NCI-H526 (cell line): ENCODE measurements around the gene ZNHIT1.
"Not testable (repeated sequence)": the region's sequence is repeated elsewhere in the genome, so short reads cannot be mapped to it uniquely, and the experiment has no call there.

ENCODE experiments used
- DNase-seq, 2 experiments: peaks; one replicate each; lab custom pipeline; 2025; lab: John Stamatoyannopoulos, UW

The ZNHIT1 gene

GRCh38 chr7:101186844-101187428, 31.0 kb upstream of the ZNHIT1 start:
- no peak for DNase-seq

GRCh38 chr7:101189109-101189508, 28.9 kb upstream of the ZNHIT1 start:
- no peak for DNase-seq

GRCh38 chr7:101195884-101196283, 22.1 kb upstream of the ZNHIT1 start:
- no peak for DNase-seq

GRCh38 chr7:101197991-101198390, 20.0 kb upstream of the ZNHIT1 start:
- no peak for DNase-seq

GRCh38 chr7:101198476-101198875, 19.5 kb upstream of the ZNHIT1 start:
- DNase-seq: no peak

GRCh38 chr7:101199522-101199921, 18.4 kb upstream of the ZNHIT1 start:
- not testable (repeated sequence) for DNase-seq

GRCh38 chr7:101200504-101200861, 17.5 kb upstream of the ZNHIT1 start:
- no peak for DNase-seq

- DNase-seq: no peak
These were observed 16.9 kb upstream of the ZNHIT1 start, which contains the start of gene MOGAT3 for GRCh38 chr7:101200862-101201599. Gene MOGAT3 (minus strand): TSS chr7:101201036. CDS start chr7:101200854, 182 bp downstream.

GRCh38 chr7:101201695-101202602, 16.0 kb upstream of the ZNHIT1 start:
- DNase-seq: peak in 1 of 2 experiments; percentile 43

- no peak for DNase-seq
These were observed 15.4 kb upstream of the ZNHIT1 start for GRCh38 chr7:101202603-101202918.

GRCh38 chr7:101203740-101204738, 13.9 kb upstream of the ZNHIT1 start:
- not testable (repeated sequence) for DNase-seq

GRCh38 chr7:101205901-101206664, 11.9 kb upstream of the ZNHIT1 start:
- no peak for DNase-seq

- DNase-seq: no peak
These were observed 11.3 kb upstream of the ZNHIT1 start for GRCh38 chr7:101206665-101207042.

GRCh38 chr7:101207459-101207858, 10.5 kb upstream of the ZNHIT1 start:
- no peak for DNase-seq

GRCh38 chr7:101208794-101209193, 9.2 kb upstream of the ZNHIT1 start:
- DNase-seq: no peak

GRCh38 chr7:101210143-101210542, 7.8 kb upstream of the ZNHIT1 start:
- DNase-seq: no peak

- no peak for DNase-seq
These were observed 6.5 kb upstream of the ZNHIT1 start for GRCh38 chr7:101211501-101211900.

- no peak for DNase-seq
These were observed 6.0 kb upstream of the ZNHIT1 start for GRCh38 chr7:101212014-101212413.

GRCh38 chr7:101216001-101216859, 1.7 kb upstream of the ZNHIT1 start:
- no peak for DNase-seq

- peak in 1 of 2 experiments; percentile 56 for DNase-seq
These were observed 1.0 kb upstream of the ZNHIT1 start for GRCh38 chr7:101216860-101217387.
